GM18502 (cell line): Measurements from ENCODE around the gene FRY.

ENCODE experiments used
- ATAC-seq: cut with Tn5 transposase; IDR thresholded peaks from one replicate; pipeline ENCODE4 v1.9.1; 2021; ENCODE audit warnings: mild to moderate bottlenecking; ENCODE audit not compliant: unreplicated experiment, poor library complexity

FRY gene

DNA sequence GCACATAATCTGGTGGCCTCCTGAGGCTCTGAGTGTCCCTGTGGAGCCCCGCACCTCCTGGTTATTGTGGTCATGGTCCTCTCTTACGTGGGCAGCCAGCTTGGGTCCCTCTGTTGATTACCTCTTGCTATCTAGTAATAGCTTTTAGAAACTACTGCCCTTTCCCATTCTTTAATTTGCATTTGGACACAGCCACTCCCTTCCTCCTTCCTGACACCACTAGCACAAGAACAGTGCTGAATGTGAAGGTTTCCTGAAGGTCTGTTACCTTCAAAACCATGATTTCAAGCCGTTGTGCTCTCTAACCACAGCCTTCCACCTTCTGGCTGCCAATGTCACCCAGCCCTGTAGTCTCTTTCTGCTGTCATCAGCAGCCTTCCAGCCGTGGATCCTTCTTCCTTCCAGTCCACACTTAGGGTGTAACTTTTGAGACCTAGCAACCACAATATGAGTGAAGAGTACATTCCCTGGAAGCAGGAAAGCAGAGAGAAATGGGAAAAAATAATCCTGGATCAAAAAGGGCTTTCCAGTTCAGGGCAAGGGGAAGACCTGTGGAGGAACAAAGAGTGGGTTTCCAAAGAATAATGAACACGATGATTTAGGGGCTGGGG is 130.9 kb downstream of the FRY start:
- no peak for ATAC-seq

DNA sequence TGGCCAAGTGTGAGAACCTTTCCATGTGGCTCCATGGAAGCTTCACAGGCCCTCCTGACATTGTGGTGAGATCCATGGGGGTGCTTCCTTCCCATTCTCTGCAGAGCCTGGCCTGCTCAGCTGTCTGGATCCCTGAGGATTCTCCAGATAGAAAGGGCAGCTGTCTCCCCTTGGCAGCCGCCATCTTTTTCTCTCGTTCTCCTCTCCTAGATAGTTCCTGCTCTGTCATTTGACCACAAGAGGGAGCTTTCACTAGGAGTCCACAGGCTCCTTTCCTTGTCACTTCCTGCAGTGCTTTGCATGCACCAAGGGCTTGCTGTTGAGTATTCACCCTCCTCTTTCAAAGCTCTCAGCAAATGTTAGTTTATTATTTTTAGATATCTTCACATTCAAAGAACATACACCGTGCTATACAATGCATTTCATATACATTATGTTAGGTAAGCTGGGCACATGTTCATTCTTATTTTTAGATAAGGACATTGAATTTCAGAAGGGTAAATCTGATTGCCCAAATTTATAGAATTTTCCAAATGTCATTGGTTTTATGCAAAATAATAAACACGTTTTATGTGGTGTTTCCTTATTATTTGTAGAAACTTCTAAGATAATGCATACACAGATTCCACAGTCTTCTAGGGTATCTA is 133.2 kb downstream of the FRY start:
- ATAC-seq = peak; percentile 86

DNA sequence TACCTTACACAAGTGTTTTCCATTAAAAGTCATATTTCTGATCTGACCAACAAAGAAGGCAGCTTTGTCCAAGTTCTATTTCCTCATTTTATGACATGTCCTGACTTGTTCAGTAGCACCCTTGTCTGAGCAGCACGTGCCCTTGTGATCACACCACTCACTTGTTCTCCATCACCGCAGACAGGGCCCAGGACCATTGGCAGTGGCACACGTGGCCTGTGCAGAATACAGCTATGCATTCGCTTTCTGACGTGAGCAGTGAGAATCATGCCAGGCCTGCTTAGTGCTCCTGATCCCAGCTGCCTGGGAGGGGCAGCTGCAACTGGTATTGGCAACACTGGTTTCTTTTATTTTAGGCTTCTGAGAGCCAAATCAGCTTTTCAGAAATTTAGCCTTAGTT is 134.2 kb downstream of the FRY start:
- no peak for ATAC-seq

DNA sequence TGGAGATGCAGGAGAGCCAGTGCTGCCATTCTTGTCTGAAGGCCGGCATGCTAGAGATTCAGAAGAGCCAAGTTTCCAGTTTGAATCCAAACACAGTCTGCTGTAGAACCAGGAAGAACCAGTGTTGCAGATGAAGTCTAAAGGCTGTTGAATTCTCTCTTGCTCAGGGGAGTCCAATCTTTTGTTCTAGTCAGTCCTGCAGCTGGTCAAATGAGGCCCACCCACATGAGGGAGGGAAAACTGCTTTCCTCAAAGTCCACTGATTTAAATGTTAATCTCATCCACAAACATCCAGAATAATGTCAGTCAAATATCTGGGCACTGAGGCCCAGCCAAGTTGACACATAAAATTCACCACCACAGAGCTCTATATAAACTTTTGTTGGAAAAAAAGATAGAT is 136.6 kb downstream of the FRY start:
- ATAC-seq = no peak

DNA sequence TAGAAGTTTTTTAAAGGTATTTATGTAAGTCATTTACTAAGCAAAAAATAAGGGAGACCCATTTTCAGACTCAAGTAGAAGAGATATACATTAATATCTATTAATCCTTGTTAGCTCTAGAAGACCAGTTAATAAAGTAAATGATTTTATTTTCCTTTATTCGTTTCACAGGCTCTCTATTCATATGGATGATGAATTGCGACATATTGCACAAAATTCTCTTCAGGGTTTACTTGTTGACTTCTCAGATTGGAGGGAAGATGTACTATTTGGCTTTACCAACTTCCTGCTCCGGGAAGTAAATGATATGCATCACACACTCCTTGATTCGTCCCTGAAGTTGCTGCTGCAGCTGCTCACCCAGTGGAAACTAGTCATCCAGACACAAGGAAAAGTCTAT is 139.3 kb downstream of the FRY start:
- no peak for ATAC-seq

DNA sequence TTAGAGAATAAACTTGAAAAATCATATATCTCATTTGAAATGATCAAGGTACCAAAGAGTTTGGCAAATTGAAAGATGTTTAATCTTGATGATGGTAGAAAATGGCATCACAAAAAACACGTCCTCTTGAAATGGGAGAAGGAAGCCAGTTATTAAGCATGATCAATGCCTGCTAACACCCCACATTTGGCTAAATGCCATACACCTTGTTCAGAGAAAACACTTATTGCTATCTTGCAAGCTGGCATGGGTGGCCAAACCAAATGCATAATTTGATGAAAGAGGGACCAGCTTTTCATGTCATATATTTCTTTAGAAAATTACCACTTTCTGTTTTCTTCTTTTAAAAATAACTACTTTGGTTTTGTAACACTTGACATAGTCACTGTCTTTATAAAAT is 142.3 kb downstream of the FRY start:
- no peak for ATAC-seq

DNA sequence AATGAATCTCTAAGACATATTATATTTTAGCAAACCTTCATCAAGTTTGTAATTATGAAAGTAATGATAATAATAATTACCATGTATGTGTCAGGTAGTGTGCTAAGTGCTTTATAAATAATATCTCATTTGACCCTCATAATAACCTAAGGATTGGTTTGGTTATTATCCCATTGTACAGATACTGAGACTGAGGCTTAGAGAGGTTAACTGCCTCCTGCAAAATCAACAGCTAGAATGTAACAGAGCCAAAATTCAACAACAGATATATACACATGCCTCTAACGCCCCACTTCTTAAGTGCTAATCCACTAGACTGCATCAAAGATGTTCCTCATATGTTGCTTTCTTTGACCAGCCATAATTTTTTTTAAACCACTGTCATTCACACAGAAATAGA is 142.8 kb downstream of the FRY start:
- ATAC-seq = no peak

DNA sequence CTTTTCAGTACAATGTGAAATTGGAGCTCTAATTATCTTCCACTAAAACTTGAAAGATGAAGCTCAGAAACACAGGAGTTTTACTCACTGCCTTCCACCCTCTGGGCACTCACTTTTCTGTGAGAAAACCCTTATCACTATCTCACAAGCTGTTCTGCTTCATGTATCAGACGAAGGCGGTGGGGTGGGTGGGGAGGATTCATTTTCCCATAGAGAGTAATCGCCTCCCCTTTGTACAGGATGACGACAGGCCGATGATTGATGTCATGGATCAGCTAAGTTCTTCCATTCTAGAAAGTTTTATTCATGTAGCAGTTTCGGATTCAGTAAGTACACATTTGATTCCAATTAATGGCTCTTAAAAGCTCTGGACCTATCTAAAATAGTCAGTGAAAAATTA is 143.7 kb downstream of the FRY start:
- no peak for ATAC-seq

DNA sequence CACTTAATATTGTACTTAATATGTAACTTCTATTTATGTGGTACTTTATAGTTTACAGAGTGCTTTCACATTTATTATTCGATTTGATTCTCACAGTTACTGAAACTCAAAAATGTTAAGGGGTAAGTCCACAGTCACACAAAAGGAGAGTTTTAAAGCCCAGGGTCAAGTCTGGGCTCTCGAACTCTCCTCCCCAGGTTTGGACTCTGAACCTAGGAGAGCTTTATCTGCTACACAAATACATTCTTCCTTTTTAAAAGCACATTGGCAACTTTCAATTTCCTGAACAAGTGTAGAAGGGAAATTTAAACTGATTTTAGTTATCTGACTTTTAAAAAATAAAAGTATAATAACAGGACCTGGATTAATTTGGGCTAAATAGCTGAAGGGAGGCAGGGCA is 144.4 kb downstream of the FRY start:
- no peak for ATAC-seq

DNA sequence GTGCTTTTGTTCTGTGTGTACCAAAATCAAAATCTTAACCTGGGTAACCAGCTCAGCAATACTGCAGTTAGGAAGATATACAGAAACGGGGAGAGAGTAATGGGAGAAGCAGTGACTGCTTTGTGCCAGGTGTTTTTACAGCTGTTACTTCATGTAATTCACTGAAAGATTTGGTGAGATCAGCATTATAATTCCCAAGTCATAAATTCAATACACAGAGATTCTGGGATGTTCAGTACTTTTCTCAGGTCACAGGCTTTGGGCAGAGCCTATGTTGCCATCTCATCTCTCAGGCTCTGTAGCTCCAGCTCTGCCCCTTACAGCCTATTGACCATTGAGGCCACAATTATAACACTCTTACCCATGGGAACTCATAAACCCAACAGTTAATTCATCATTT is 145.1 kb downstream of the FRY start:
- no peak for ATAC-seq

DNA sequence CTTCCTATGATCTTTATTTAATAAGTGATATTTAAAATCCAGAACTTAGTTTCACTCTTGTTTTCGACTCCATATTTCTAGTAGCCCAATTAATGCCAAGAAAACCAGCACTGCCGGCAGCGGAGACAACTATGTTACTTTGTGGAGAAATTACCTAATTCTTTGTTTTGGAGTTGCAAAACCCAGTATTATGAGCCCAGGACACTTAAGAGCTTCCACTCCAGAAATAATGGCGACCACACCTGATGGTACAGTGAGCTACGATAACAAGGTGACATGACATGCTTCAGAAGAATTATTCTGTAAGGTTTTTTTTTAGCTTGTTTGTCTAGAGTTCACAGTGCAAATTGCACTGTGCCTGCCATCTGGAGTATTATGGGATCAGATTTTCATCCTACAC is 147.2 kb downstream of the FRY start:
- no peak for ATAC-seq

DNA sequence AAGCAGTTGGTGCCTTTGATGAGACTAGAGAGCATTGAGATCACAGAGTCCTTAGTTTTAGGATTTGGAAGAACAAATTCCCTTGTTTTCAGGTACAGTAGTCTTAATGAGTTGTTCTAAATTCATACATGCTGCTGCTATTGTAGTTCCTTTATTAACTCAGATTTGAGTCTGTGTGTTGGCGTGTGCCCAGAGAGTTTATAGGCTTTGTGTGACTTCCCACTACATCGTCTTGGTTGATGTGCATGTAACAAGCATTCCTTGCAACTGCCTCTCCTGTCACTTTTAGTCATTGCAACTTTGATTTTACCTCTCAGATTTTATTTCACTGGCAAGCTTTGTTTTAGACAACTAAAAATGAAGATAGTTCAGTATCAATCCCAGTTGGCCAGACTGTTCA is 148.1 kb downstream of the FRY start:
- ATAC-seq = no peak

DNA sequence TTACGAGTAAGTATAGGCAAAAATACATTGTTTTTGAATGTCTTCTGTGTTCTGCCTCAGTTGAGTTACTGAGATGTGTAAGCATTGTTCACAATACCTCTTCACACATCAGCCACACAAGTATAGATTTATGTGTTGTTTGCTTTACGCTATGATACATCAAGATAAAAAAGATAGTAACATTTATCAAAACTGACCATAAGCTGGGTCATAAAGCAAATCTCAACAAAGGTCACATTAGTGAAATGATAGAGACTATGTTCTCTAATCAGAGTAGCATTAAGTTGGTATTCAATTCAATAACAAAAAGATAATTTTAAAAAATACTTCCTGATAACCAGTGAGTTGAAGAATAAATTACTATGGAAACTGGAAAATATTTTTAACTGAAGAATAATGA is 156.1 kb downstream of the FRY start:
- ATAC-seq = no peak

DNA sequence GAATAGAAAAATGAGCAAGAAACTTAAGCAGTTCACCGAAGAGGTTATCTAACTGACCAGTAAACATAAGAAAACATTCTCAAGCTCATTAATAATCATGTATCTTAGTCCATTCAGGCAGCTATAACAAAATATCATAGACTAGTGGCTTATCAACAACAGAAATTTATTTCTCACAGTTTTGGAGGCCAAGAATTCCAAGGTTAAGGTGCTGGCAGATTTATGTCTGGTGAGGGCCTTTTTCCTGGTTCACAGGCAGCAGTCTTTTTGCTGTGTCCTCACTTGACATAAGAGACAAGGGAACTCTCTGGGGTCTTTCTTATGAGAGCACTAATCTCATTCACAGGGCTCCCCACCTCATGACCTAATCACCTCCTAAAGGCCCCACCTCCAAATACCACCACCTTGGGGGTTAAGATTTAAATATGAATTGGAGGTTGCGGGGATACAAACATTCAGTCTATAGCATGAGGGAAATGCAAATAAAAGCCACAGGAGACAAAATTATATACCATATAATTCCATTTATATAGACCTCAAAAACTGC is 160.0 kb downstream of the FRY start:
- no peak for ATAC-seq

DNA sequence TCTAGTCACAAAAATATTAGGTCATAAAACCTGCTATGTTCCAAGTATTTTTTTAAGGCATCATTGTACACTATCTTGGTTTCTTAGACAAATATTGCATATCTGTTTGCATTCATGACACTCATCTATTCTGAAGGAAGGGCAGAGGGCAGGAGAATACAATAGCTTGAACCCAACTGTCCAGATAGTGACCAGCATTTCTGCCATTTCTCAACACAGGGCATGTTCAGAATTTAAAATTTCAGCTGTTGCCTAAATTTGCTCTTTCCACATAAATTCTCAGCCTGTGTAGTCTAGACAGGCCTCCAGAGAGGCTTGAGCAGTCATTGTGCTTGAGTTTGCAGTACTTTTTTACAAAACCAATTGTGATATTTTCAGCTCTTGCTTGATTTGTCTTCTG is 164.1 kb downstream of the FRY start:
- ATAC-seq = no peak

DNA sequence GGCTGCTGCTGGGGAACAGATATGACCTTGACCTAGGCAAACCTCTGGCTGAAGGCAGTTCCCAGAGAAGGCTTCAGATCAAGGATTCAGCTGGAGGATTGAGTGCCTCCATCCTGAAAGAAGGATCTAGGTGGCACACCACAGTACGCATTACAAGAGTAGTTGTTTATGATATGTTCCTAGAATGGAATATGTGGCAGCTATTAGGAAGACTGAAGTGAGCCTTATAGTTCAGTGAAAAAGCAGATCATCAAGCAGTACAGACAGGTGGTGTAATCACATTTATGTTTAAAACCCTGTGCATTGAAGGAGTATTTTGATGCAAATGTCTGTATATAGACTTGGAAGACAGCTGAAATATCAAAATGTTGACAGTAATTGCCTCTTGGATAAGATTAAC is 167.6 kb downstream of the FRY start:
- ATAC-seq = no peak

DNA sequence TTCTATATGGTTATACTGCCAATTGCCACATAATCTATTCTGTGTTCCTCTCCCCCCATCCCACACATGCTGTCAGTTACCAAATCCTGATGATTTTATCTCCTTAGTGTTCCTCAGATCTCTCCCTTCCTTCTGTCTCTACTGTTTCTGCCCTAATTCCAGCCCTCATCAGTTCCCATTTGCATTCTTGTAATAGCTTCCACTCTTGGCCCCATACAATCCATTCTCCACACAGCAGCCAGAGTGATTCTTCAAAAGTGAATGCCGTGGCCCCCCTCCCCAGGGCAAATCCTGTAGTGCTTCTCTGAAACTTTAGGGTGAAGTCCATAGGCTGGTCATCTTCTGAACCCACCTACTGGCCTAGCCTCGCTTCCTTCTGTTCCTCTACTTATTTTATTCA is 169.2 kb downstream of the FRY start:
- ATAC-seq = no peak

DNA sequence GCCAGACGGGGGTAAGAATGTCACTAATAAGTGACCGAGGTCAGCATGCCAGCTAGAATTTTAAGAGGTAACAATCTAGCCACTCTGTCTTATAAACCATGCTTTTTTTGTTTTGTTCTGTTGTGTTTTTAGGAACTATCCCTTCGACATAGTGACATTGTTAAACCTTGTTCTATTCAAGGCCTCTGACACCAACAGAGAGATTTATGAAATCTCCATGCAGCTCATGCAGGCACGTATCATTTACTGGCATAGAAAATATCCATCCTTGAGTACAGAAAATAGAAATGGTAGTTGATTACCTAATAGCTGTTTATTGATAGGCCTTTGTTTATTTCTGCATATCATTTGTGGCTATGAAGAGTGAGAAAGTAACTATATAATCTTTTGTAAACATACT is 170.2 kb downstream of the FRY start:
- no peak for ATAC-seq

DNA sequence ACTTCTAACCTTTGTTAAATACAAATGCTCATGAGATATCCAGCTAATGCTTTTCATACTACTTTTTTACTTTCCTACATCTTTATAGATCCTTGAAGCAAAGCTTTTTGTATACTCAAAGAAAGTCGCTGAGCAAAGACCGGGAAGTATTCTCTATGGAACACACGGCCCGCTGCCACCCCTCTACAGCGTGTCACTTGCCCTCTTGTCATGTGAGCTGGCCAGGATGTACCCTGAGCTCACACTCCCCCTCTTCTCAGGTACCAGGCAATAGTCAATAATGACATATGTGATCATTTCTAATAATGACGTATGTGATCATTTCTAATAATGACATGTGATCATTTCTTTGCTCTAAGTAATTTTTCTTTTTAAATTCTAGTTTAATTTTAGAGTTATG is 170.7 kb downstream of the FRY start:
- ATAC-seq = no peak

DNA sequence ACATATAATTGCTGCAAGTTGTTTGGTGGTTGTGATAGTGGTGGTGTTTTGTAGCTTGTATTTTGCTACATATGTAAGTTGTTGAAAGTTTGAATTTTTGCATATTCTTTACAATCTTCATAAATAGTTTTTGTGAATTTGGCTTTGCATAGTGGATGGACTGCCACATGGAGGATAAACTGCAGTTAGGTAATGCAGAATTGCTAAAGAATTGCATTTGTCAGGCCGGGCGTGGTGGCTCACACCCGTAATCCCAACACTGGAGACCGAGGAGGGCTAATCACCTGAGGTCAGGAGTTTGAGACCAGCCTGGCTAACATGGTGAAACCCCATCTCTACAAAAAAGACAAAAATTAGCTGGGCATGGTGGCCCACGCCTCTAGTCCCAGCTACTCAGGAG is 171.6 kb downstream of the FRY start:
- no peak for ATAC-seq

DNA sequence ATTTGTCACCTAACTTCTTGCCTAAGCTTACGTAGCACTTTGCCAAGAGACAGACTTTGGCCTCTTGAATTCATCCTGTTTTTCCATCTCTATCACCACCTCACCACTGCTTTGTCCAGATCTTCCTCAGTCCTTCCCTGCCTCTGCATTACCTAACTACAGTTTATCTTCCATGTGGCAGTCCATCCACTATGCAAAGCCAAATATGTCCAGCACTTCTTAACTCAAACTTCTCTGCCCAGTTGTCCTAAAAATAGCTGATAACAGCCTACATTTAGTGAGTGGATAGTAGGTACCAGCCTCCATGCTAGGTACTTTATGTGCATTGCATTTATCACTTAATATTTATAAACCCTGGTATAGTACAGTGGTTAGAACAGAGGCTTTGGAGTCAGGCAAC is 172.2 kb downstream of the FRY start:
- ATAC-seq = no peak

DNA sequence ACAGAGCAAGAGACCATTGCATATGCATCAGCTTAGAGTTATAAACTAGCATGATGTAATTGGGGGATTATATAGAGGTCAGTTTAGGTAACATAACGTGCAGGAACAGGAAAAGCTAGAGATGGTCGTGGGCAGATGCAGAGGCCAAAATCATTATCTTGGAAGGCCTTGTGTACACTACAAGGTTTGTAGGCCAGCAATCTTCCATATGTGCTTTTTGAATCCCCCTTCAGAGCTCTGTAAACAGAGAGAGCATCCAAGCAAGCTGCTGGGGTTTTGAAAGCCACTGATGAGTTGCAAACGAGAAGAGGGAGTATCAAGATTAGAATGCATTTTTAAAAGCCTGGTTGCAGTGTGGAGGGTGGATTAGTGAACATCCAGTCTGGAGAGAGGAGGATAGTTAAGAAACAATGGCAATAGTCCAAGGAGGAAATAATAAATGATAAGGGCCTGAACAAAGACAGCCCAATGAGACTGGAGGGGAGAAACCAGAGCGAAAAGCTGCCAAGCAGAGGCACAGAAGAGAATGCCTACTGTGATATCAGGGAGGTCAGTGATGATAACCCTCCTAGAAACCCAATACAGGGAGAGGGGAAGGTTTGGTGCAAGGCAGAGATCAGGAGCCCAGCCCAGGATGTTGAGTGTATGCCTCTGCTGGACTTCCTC is 174.0 kb downstream of the FRY start:
- ATAC-seq = no peak
